Upper lobe of left lung (tissue), 4 donors: Measurements from ENCODE around the gene CCBE1.

Source experiments
- CTCF ChIP-seq, 6 experiments: fragments of 450-650 bp in 4 of 6; fragments of 200-600 bp in 2 of 6; sonication (generic) in 2 of 6; IDR thresholded peaks; one replicate each; pipeline ENCODE4 v1.5.1; 2016 to 2019; ENCODE audit warnings: antibody characterized with exemption in 6 of 6
- EP300 ChIP-seq, 4 donors: sonication (generic); formaldehyde crosslinking; IDR thresholded peaks; one replicate each; pipeline ENCODE4 v1.5.1; 2017; ENCODE audit warnings: antibody characterized with exemption in 4 of 4, control low read depth in 2 of 4
- POLR2A ChIP-seq, 4 donors: fragments of 450-650 bp; IDR thresholded peaks; one replicate each; pipeline ENCODE4 v1.5.1; 2016 to 2017; ENCODE audit warnings: antibody characterized with exemption in 4 of 4, mild to moderate bottlenecking in 2 of 4
- POLR2AphosphoS5 ChIP-seq, 2 donors: sonication (generic); formaldehyde crosslinking; IDR thresholded peaks; one replicate each; pipeline ENCODE4 v1.5.1; 2017; ENCODE audit warnings: antibody characterized with exemption in 2 of 2

GRCh38 chr18:59605633-59606192 lies 91.5 kb downstream of the CCBE1 start:
- TF ChIP-seq CTCF (IDR thresholded peaks at IDR 0.05) (no peak), POLR2A (IDR thresholded peaks at IDR 0.05) (no peak), POLR2AphosphoS5 (IDR thresholded peaks at IDR 0.05) (no peak), EP300 (IDR thresholded peaks at IDR 0.05) (no peak)
